GM19099 (cell line): ENCODE results near the gene TOR4A.
A peak's percentile ranks its signal among the peaks of the same experiment; 100 is the strongest.

Experiments used
- POLR2A ChIP-seq: IDR thresholded peaks from 3 replicates; pipeline ENCODE4 v1.6.1; 2011; ENCODE audit warnings: low read depth; ENCODE audit not compliant: insufficient read length; ENCODE audit errors: extremely low read depth

Gene TOR4A

DNA sequence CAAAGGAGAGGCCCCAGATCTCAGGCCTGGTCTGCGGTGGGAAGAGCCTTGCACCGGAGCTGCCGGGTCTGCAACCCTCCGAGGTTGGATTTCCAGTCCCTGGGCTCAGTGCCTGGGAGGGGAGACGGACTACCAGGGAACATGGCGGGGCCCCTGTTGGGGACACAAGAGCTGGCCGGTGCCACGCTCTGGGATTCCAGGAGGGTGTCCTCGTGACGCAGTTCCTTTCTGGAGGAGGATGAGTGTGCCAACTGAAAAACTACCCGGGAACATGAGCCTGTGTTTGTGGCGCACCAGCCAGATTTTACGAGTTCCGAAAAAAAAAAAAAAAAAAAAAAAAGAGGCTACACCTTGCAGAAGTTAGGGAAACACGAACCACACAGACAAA lies 15.6 kb downstream of the TOR4A start:
- TF ChIP-seq POLR2A, result no peak

GRCh38 chr9:137293482-137294090 lies 16.1 kb downstream of the TOR4A start:
- no peak for TF ChIP-seq POLR2A

DNA sequence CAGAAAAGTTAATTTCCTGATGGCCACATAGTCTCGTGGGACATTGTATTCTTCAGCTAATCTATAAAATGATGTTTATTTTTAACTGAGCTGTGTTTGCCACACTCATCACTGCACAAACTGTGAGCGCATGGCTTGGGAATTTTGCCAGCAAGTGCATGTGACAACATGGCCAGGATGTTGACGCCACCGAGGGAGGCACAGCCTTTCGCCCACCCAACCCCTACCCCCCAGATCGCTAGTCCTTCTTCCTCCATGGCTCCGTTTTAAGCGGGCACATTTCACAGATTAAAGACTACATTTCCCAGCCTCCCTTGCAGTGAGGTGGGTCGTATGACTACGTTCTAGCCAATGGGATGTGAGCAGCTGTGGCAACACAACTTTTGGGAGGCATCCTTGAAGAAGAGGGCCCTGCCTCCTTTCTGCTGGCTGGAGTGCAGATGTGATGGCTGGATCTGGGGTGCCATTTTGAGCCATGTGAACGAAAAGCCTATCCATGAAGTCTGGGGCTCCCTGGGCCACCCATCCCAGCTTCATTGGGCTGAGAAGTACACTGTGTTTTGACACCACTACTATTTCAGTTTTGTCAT lies 16.7 kb downstream of the TOR4A start:
- TF ChIP-seq POLR2A, result no peak

GRCh38 chr9:137294681-137295237 lies 17.2 kb downstream of the TOR4A start:
- TF ChIP-seq POLR2A, result no peak

DNA sequence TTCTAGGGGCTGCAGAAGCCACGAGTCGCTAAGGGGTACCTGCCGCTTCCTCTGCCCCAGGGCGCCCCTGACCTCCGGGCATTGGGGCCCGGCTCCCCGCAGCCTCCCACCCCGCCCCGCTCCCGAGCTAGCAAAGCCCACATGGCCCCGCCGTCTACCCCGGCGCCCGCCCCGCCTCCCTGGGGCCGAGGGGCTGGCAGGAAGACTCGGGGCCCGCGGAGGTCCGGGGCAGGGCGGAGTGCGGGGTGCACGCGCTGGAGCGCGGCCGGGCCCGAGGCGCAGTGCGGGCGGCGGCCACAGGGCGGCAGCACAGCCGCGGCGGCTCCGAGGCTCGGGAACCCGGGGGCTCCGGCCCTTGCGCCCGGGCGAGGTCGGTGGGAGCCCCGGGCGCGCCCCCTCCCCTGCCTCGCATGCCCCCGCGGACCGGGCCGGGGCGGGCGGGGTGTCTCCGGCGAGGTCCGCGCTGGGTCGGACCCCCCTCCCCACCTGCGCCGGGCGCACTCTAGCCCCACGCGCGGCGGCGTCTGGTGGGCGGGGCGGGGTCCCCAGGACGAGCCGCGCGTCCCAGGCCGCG lies 17.8 kb downstream of the TOR4A start:
- TF ChIP-seq POLR2A, result no peak

GRCh38 chr9:137295849-137296669 lies 18.5 kb downstream of the TOR4A start:
- TF ChIP-seq POLR2A, result no peak

GRCh38 chr9:137296670-137297664 lies 19.4 kb downstream of the TOR4A start:
- TF ChIP-seq POLR2A, result no peak

GRCh38 chr9:137297966-137298365 lies 20.4 kb downstream of the TOR4A start:
- no peak for TF ChIP-seq POLR2A

DNA sequence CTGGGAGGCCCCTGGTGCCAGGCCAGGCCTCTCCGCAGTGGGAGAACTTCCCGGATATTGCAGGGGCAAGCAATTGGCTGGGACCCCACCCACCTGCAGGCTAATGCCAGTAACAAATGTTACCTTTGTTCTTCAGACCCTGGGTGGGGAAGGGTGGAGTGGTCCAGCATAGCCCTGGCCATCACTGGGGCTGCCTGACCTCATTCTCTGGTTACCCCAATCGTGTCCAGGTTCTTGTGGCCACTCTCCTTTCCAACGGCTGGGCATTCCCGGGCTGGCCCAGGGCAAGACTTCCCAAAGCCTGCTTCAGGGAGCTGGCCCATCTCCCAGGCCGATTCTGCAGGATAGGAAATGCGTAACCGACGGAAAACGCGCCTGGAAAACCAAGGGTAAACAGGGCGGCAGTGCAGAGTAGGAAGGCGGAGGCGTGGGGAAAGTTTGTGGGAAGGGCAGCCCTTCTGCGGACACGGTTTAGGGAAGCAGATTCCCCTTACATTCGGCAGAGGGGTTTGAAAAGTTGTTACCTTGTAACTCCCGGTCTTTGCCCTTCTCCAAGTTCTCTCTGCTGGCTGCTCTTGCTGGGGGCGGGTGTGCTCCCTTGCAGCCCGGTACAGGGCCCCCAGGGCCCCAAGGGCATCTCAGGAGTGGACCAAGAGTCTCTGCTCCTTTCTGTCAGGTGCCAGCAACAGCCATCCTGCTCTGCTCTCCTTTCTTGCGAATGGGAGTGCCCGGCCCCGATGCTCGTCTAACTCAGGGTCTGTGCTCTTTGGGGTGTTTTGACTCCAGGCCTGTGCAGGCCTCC lies 21.1 kb downstream of the TOR4A start:
- TF ChIP-seq POLR2A, result no peak

GRCh38 chr9:137299203-137299565 lies 21.7 kb downstream of the TOR4A start:
- TF ChIP-seq POLR2A, result no peak

- TF ChIP-seq POLR2A, result no peak
Observed at GRCh38 chr9:137299938-137300337, 22.4 kb downstream of the TOR4A start.

- TF ChIP-seq POLR2A, result no peak
Observed at GRCh38 chr9:137300567-137301080, 23.1 kb downstream of the TOR4A start.

GRCh38 chr9:137301081-137301947 lies 23.8 kb downstream of the TOR4A start:
- no peak for TF ChIP-seq POLR2A

DNA sequence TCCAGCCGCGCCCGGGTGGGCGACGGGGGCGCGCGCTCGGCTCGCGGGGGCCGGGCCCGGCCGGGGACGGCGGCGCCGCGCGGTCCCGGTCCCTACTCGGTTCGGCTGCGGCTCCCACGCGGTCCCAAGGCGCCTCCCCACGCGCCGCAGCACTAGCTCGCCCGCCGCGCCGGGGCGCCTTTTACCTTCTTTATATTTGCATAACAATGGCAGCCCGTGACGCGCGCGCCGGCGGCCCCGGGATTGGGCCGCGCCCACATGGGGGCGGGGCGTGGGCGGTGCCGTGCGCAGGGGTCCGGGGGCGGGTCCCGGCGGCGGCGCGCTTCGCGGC lies 24.6 kb downstream of the TOR4A start, which contains the start of gene NRARP:
TSS of gene NRARP (minus strand) at position 154 of the 331 bp plus-strand sequence. CDS start 343 bp downstream, outside the sequence.
- TF ChIP-seq POLR2A, result peak; percentile 85
